Smooth muscle cell (in vitro differentiated cells): ENCODE results near the gene THRB. TPM values are rescaled to one million over a fixed set of nuclear protein-coding genes. Genes with fewer than 3 reads are reported as not detected.

Experiments used
- DNase-seq: peaks from one replicate; lab custom pipeline; 2025; ENCODE audit not compliant: unreplicated experiment; lab: John Stamatoyannopoulos, UW
- H2AFZ ChIP-seq: fragments of 200-600 bp; sonication (generic); 2 replicates; pipeline ENCODE4 v1.6.0; 2016; ENCODE audit warnings: antibody characterized with exemption, low read depth, mild to moderate bottlenecking
- H3F3A ChIP-seq: fragments of 200-600 bp; sonication (generic); 2 replicates; pipeline ENCODE4 v1.6.0; 2017; ENCODE audit warnings: antibody characterized with exemption, low read depth
- H3K27ac ChIP-seq: fragments of 200-600 bp; sonication (generic); 2 replicates; pipeline ENCODE4 v1.5.1; 2016; ENCODE audit warnings: low read depth, mild to moderate bottlenecking
- H3K27me3 ChIP-seq: fragments of 200-600 bp; sonication (generic); 2 replicates; pipeline ENCODE4 v1.6.1; 2016; ENCODE audit warnings: low read depth, mild to moderate bottlenecking
- H3K36me3 ChIP-seq: fragments of 200-600 bp; sonication (generic); 2 replicates; pipeline ENCODE4 v1.5.1; 2016; ENCODE audit warnings: low read depth
- H3K4me1 ChIP-seq: fragments of 200-600 bp; sonication (generic); 2 replicates; pipeline ENCODE4 v1.5.1; 2016; ENCODE audit warnings: low read depth
- H3K4me2 ChIP-seq: fragments of 200-600 bp; sonication (generic); 2 replicates; pipeline ENCODE4 v1.6.0; 2016; ENCODE audit warnings: mild to moderate bottlenecking
- H3K4me3 ChIP-seq: fragments of 200-600 bp; sonication (generic); 2 replicates; pipeline ENCODE4 v1.5.1; 2016; ENCODE audit warnings: mild to moderate bottlenecking
- H3K79me2 ChIP-seq: fragments of 200-600 bp; sonication (generic); 2 replicates; pipeline ENCODE4 v1.6.0; 2016; ENCODE audit warnings: low read depth, mild to moderate bottlenecking
- H3K9ac ChIP-seq: fragments of 200-600 bp; sonication (generic); 2 replicates; pipeline ENCODE4 v1.6.0; 2016; ENCODE audit warnings: low read depth
- H3K9me3 ChIP-seq: fragments of 200-600 bp; sonication (generic); replicated peaks from 2 replicates; pipeline ENCODE4 v1.5.1; 2016; ENCODE audit warnings: low read depth
- H4K20me1 ChIP-seq: fragments of 200-600 bp; sonication (generic); 2 replicates; pipeline ENCODE4 v1.6.0; 2016; ENCODE audit warnings: low read depth
- CTCF ChIP-seq: fragments of 200-600 bp; sonication (generic); IDR thresholded peaks from 2 replicates; pipeline ENCODE4 v1.5.1; 2017; ENCODE audit warnings: borderline replicate concordance, mild to moderate bottlenecking, antibody characterized with exemption; ENCODE audit not compliant: insufficient read depth, poor library complexity, severe bottlenecking
- WGBS: methylation state at CpG from one replicate; pipeline ENCODE4 v1.1.7; 2016; ENCODE audit warnings: low lambda C conversion rate; 5-methylcytosine and 5-hydroxymethylcytosine counted together
- polyA plus RNA-seq: library from polyadenylated mRNA; unstranded; fragments of >200 nt; fragmentation: Nextera tagmentation; extraction: Ambion mirVana; gene quantifications from 2 replicates; pipeline ENCODE4 v1.2.1, GENCODE V29; 2016
- total RNA-seq: library from RNA; depleted of rRNA; stranded (reverse); fragments of >200 nt; gene quantifications from 2 replicates; pipeline ENCODE4 v1.2.3, GENCODE V29; 2014

Gene THRB
- total and polyA plus RNA-seq, 2 experiments from 2014 or later: 5.6 to 43.8 TPM

GRCh38 chr3:24450160-24450907 is 44.3 kb downstream of the THRB start:
- Histone ChIP-seq H3K4me3 (no peak overlapping the region), H3K9me3 (no peaks in the 10 kb centered on the region), H3K9ac (no peak overlapping the region), H3K27me3 (no peaks in the 10 kb centered on the region), H3K27ac (no peak overlapping the region), H3K36me3 (no peaks in the 10 kb centered on the region), H2AFZ (no peak overlapping the region), H3K4me1 (no peaks in the 10 kb centered on the region), H3F3A (no peaks in the 10 kb centered on the region), H3K79me2 (peaks cover 6% of the 10 kb centered on the region), H4K20me1 (no peaks in the 10 kb centered on the region), H3K4me2 (no peak overlapping the region)
- 83% methylated on average over 5 of the region's 5 CpGs for WGBS
- DNase-seq: no peak
- TF ChIP-seq CTCF: no peak

- no peaks in the 10 kb centered on the region for H3F3A ChIP-seq
- no peak for DNase-seq
- no peak overlapping the region for H3K4me2 ChIP-seq
- no peaks in the 10 kb centered on the region for H4K20me1 ChIP-seq
- no peaks in the 10 kb centered on the region for H3K9me3 ChIP-seq
- no peak for TF ChIP-seq CTCF
- no peaks in the 10 kb centered on the region for H3K4me1 ChIP-seq
- peaks cover 6% of the 10 kb centered on the region for H3K79me2 ChIP-seq
- H3K4me3 ChIP-seq: no peak overlapping the region
- no peak overlapping the region for H3K9ac ChIP-seq
- no peak overlapping the region for H2AFZ ChIP-seq
- WGBS: 96% methylated on average over 6 of the region's 6 CpGs
- no peaks in the 10 kb centered on the region for H3K36me3 ChIP-seq
- H3K27me3 ChIP-seq: no peaks in the 10 kb centered on the region
- no peak overlapping the region for H3K27ac ChIP-seq
These were observed 46.8 kb downstream of the THRB start for GRCh38 chr3:24447836-24448235.

GRCh38 chr3:24446032-24446431 is 48.6 kb downstream of the THRB start:
- Histone ChIP-seq H3F3A (no peaks in the 10 kb centered on the region), H3K36me3 (no peaks in the 10 kb centered on the region), H3K79me2 (peaks cover 6% of the 10 kb centered on the region), H3K4me3 (no peak overlapping the region), H3K4me1 (no peaks in the 10 kb centered on the region), H2AFZ (no peak overlapping the region), H3K9ac (no peak overlapping the region), H3K27ac (no peak overlapping the region), H4K20me1 (no peaks in the 10 kb centered on the region), H3K9me3 (no peaks in the 10 kb centered on the region), H3K4me2 (no peak overlapping the region), H3K27me3 (no peaks in the 10 kb centered on the region)
- no peak for DNase-seq
- TF ChIP-seq CTCF: no peak
- 92% methylated on average over 1 of the region's 1 CpG for WGBS

GRCh38 chr3:24443476-24443875 is 51.2 kb downstream of the THRB start:
- H3K79me2 ChIP-seq: peaks cover 6% of the 10 kb centered on the region
- H4K20me1 ChIP-seq: peaks cover 4% of the 10 kb centered on the region
- no peak overlapping the region for H2AFZ ChIP-seq
- no peaks in the 10 kb centered on the region for H3K9me3 ChIP-seq
- no peaks in the 10 kb centered on the region for H3K36me3 ChIP-seq
- no peak overlapping the region for H3K9ac ChIP-seq
- no peaks in the 10 kb centered on the region for H3K4me1 ChIP-seq
- no peaks in the 10 kb centered on the region for H3K27me3 ChIP-seq
- no peak overlapping the region for H3K4me3 ChIP-seq
- no peaks in the 10 kb centered on the region for H3F3A ChIP-seq
- H3K4me2 ChIP-seq: no peak overlapping the region
- no peak for TF ChIP-seq CTCF
- DNase-seq: no peak
- 0% methylated on average over 1 of the region's 1 CpG for WGBS
- H3K27ac ChIP-seq: no peak overlapping the region
